NOMO-1 treated with DMSO at 0.1 percent for 48 hours (cell line): ENCODE data around the gene PITX3.

Source experiments
- DNase-seq: peaks from one replicate; lab custom pipeline; 2025; ENCODE audit not compliant: unreplicated experiment; lab: John Stamatoyannopoulos, UW

The PITX3 gene

GRCh38 chr10:102241444-102242117 lies at the start of gene PITX3:
Gene PITX3, minus strand, starts transcription at chr10:102241512. Its CDS starts 9,432 bp downstream, at chr10:102232080.
- peak; percentile 76 for DNase-seq

- DNase-seq: no peak
Measured at GRCh38 chr10:102289840-102290239, 48.5 kb upstream of the PITX3 start.

- DNase-seq: no peak
Measured at GRCh38 chr10:102289356-102289755, 48.0 kb upstream of the PITX3 start.

- DNase-seq: no peak
Measured at GRCh38 chr10:102287991-102288390, 46.7 kb upstream of the PITX3 start.

- DNase-seq: no peak
Measured at GRCh38 chr10:102287538-102287937, 46.2 kb upstream of the PITX3 start.

- no peak for DNase-seq
Measured at GRCh38 chr10:102286216-102286615, 44.9 kb upstream of the PITX3 start.

- no peak for DNase-seq
Measured at GRCh38 chr10:102285133-102285532, 43.8 kb upstream of the PITX3 start.

GRCh38 chr10:102284531-102284930 lies 43.2 kb upstream of the PITX3 start:
- no peak for DNase-seq

GRCh38 chr10:102283890-102284289 lies 42.6 kb upstream of the PITX3 start:
- no peak for DNase-seq

- no peak for DNase-seq
Measured at GRCh38 chr10:102283488-102283887, 42.2 kb upstream of the PITX3 start.

- no peak for DNase-seq
Measured at GRCh38 chr10:102281102-102281487, 39.8 kb upstream of the PITX3 start.

GRCh38 chr10:102280397-102281101 lies 39.2 kb upstream of the PITX3 start:
- DNase-seq: no peak

- DNase-seq: no peak
Measured at GRCh38 chr10:102279104-102279503, 37.8 kb upstream of the PITX3 start.

- DNase-seq: no peak
Measured at GRCh38 chr10:102275343-102275742, 34.0 kb upstream of the PITX3 start.

GRCh38 chr10:102274062-102274461 lies 32.8 kb upstream of the PITX3 start:
- no peak for DNase-seq

- no peak for DNase-seq
Measured at GRCh38 chr10:102269017-102269416, 27.7 kb upstream of the PITX3 start.

GRCh38 chr10:102268375-102268888 lies 27.1 kb upstream of the PITX3 start:
- DNase-seq: no peak

- no peak for DNase-seq
Measured at GRCh38 chr10:102267748-102268147, 26.4 kb upstream of the PITX3 start.

- no peak for DNase-seq
Measured at GRCh38 chr10:102266670-102267069, 25.4 kb upstream of the PITX3 start.

GRCh38 chr10:102264371-102264770 lies 23.1 kb upstream of the PITX3 start:
- DNase-seq: no peak

- DNase-seq: no peak
Measured at GRCh38 chr10:102262744-102263370, 21.5 kb upstream of the PITX3 start.

GRCh38 chr10:102261842-102262241 lies 20.5 kb upstream of the PITX3 start:
- DNase-seq: no peak
